HCT116 (cell line): Measurements from ENCODE around the gene ARTN.

Experiments
- POLR2A ChIP-seq: IDR thresholded peaks from 2 replicates; pipeline ENCODE4 v1.7.0; 2011; ENCODE audit warnings: borderline replicate concordance; ENCODE audit not compliant: insufficient read depth, insufficient read length; ENCODE audit errors: extremely low read depth
- TCF7L2 ChIP-seq: IDR thresholded peaks from 2 replicates; pipeline ENCODE4 v1.7.0; 2011; ENCODE audit warnings: borderline replicate concordance, inconsistent platforms; ENCODE audit not compliant: insufficient read depth, insufficient read length; ENCODE audit errors: extremely low read depth
- ZFX ChIP-seq: fragments of 450-650 bp; IDR thresholded peaks from 2 replicates; pipeline ENCODE4 v1.6.1; 2017
- TF ChIP-seq, protein P1 (sequence below), 3 experiments: fragments of 200-600 bp in 1 of 3; sonication (generic) in 1 of 3; IDR thresholded peaks in 2 of 3; conservative IDR thresholded peaks in 1 of 3; 2 replicates each; pipeline ENCODE4 v1.5.1; 2012 to 2017; ENCODE audit warnings: low read depth in 2 of 3, low read length in 2 of 3, antibody characterized with exemption in 1 of 3, borderline replicate concordance in 1 of 3, control low read depth in 1 of 3, mild to moderate bottlenecking in 1 of 3, mixed read lengths in 1 of 3, mixed run types in 1 of 3, moderate library complexity in 1 of 3; ENCODE audit not compliant: insufficient read depth in 1 of 3

- TF ChIP-seq POLR2A (no peak), ZFX (peak; percentile 32; the same call in 1 of the 2 replicates), TCF7L2 (no peak)
- TF ChIP-seq, protein P1, sequence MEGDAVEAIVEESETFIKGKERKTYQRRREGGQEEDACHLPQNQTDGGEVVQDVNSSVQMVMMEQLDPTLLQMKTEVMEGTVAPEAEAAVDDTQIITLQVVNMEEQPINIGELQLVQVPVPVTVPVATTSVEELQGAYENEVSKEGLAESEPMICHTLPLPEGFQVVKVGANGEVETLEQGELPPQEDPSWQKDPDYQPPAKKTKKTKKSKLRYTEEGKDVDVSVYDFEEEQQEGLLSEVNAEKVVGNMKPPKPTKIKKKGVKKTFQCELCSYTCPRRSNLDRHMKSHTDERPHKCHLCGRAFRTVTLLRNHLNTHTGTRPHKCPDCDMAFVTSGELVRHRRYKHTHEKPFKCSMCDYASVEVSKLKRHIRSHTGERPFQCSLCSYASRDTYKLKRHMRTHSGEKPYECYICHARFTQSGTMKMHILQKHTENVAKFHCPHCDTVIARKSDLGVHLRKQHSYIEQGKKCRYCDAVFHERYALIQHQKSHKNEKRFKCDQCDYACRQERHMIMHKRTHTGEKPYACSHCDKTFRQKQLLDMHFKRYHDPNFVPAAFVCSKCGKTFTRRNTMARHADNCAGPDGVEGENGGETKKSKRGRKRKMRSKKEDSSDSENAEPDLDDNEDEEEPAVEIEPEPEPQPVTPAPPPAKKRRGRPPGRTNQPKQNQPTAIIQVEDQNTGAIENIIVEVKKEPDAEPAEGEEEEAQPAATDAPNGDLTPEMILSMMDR (IDR thresholded peaks at IDR 0.05 in 2 of 3, conservative IDR thresholded peaks at IDR 0.05 in 1 of 3; ENCODE audit: borderline replicate concordance in 1 of 3, insufficient read depth in 1 of 3, low read depth in 2 of 3, low read length in 2 of 3) = 0 out of 6 replicates have a peak, but pooled peaks of 2 of the 3 experiments have one; percentile 4 to 12
Measured at GRCh38 chr1:43969746-43970466, 36.3 kb downstream of the ARTN start, which contains the start of gene DPH2.
